ACHN (cell line): ENCODE results near the gene TMTC1.

ENCODE experiments used
- DNase-seq: peaks from one replicate; pipeline ENCODE4 v3.0.0-alpha.2; 2015
- in situ Hi-C: cut with HindIII; loops from 2 replicates; pipeline ENCODE4 v1.10.0; 2017; ENCODE audit warnings: low sequenced_read_pairs, low pct_ligation_motif_present, low pct_unique_long_range_greater_than_20kb

Gene TMTC1

GRCh38 chr12:29543036-29543435, 240.7 kb downstream of the TMTC1 start:
- no peak for DNase-seq
- in situ Hi-C loops, result no loop called here

DNA sequence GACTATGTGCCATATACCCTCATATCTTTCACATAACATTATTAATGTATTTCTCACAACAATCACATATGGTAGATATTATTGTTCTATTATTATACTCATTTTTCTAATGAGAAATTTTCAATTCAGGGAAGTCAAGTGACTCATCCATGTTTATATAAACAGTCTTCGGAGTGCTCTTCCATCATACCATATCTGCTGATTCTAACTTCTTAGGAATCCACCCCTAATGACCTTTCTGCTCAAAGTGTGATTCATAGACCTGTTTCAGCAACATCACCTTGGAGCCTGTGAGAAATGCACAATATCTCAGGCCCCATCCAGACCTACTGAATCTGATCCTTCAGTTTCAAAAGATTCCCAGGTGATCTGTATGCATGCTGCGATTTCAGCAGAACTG, 246.4 kb downstream of the TMTC1 start:
- DNase-seq, result no peak
- in situ Hi-C loops, result no loop called here

- in situ Hi-C loops, result no loop called here
- DNase-seq, result no peak
Observed at GRCh38 chr12:29534935-29535334, 248.8 kb downstream of the TMTC1 start.

- in situ Hi-C loops, result no loop called here
- no peak for DNase-seq
Observed at GRCh38 chr12:29533815-29534489, 249.8 kb downstream of the TMTC1 start.

GRCh38 chr12:29531471-29531870, 252.3 kb downstream of the TMTC1 start:
- in situ Hi-C loops, result no loop called here
- no peak for DNase-seq

- DNase-seq, result no peak
- in situ Hi-C loops, result no loop called here
Observed at GRCh38 chr12:29530436-29530835, 253.3 kb downstream of the TMTC1 start.

DNA sequence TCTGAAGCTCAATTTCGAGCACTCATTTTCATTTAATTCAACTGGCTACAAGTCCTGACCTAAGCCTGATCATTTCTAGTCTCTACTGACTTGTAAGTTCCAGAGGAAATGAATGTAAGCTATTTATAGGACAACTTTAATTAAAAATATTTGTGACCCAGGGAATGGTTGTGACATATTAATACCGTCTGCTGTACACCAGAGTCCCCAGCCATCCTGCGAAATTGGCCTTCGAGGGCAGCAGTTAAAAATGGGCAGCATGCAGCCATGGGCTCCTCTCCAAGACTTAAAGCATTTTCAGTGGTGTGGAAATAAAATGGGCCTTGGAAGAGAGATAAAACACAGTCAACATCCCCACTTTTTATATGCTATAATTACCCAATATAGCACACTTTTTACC, 255.6 kb downstream of the TMTC1 start:
- in situ Hi-C loops, result no loop called here

DNA sequence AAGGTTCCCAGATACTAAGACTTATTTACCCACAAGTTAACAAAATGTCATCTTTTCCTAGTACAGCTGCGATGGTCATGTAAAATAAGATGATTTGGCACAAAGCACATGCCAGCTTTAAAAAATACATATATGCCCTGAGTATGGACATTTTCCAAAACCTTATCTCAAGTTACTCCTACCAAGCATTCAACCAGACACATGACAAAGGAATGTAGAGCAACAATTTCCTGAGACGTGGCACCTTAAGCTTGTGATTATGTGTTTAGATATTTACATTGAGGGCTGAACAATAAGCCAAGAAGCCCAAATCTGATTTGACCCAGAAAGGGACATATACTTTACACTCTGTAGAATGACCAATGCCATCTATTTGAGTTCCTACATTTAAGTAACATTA, 261.8 kb downstream of the TMTC1 start:
- DNase-seq, result no peak
- in situ Hi-C loops, result no loop called here

More for the DNA sequence above, 255.6 kb downstream of the TMTC1 start:
- no peak for DNase-seq

DNA sequence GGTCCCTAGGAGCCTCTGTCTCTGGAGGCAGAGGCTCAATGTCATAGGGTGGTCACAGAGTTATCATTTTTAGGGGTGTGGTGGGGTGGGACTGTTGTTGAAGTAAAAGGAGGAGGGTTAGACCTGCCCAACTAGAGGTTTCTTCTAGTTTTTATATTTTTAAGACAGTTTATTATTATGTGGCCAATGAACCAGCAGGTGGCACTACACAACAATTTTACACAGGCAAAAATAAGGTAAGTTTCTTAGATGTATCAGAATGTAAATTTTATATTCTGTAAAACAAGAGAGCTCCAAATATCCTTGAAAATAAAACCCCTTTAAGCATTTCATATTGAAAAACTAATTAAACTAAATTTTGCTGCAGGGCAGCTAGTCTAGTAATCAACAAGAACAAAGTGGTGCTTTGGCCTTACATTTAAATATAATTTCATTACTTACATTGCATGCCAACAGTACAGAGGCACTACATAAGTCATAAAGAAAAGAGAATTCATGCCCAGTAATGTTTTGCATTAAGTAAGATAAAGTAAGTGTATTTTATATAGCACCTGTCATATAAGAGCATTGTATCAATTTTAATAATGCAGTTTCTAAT, 264.1 kb downstream of the TMTC1 start:
- in situ Hi-C loops, result no loop called here
- peak; percentile 56 for DNase-seq

GRCh38 chr12:29518407-29518806, 265.3 kb downstream of the TMTC1 start:
- in situ Hi-C loops, result no loop called here
- DNase-seq, result no peak

DNA sequence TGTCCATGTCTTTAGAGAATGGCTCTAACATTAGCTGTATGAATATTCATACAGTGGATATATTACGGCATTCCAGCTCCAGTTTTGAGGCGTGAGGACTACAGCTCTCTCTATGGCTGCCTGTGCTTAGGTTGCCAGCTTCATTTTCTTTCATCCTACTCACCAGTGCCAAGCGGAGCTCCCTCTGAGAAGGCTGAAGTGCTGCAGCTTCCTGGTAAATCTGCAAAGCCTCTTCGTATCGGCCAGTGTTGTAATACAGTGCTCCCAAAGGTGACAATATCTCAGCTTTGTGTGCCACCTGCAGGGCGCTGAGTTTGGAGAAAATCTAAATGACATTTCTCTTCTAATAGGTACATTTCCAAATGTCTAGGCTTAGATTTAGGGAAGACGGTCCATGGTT, 266.5 kb downstream of the TMTC1 start:
- in situ Hi-C loops, result no loop called here
- peak; percentile 13 for DNase-seq

- in situ Hi-C loops, result no loop called here
- DNase-seq, result no peak
Observed at GRCh38 chr12:29516431-29516875, 267.3 kb downstream of the TMTC1 start.

GRCh38 chr12:29510591-29511185, 273.1 kb downstream of the TMTC1 start:
- in situ Hi-C loops, result no loop called here
- DNase-seq, result no peak

- DNase-seq, result no peak
- in situ Hi-C loops, result no loop called here
Observed at GRCh38 chr12:29509503-29509902, 274.2 kb downstream of the TMTC1 start.

- in situ Hi-C loops, result no loop called here
Observed at GRCh38 chr12:29508949-29509348, 274.8 kb downstream of the TMTC1 start.

DNA sequence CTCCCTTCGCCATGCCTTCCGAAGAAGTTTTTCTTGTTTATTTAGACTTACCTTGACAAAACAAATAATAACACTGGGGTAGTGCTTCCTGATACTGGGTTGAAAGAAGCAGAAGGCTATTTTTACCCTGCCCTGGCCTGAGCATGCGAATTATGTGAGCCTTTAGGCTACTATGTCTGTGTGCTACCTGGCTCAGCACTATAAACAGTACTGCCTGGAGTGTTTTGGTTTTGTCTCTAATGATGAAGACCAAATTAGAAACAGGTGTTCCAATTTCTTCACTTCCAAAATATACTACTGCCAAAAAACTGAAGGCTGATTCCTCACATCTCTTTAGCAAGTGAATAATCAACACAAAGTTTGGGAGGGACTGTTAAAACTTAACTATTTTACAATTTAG, 278.6 kb downstream of the TMTC1 start:
- in situ Hi-C loops, result no loop called here
- DNase-seq, result no peak

More at GRCh38 chr12:29508949-29509348, 274.8 kb downstream of the TMTC1 start:
- DNase-seq, result no peak

- no peak for DNase-seq
- in situ Hi-C loops, result no loop called here
Observed at GRCh38 chr12:29503283-29503682, 280.5 kb downstream of the TMTC1 start.

- in situ Hi-C loops, result no loop called here
- DNase-seq, result no peak
Observed at GRCh38 chr12:29499235-29499634, 284.5 kb downstream of the TMTC1 start.

GRCh38 chr12:29497588-29497987, 286.2 kb downstream of the TMTC1 start, which contains the start of gene OVCH1:
TSS of gene OVCH1 (minus strand) at chr12:29497686. CDS start at chr12:29497686, 0 bp downstream.
- no peak for DNase-seq
- in situ Hi-C loops, result no loop called here

GRCh38 chr12:29492891-29493290, 290.9 kb downstream of the TMTC1 start:
- DNase-seq, result no peak
- in situ Hi-C loops, result no loop called here
